CD4-positive, alpha-beta T cell treated with Interleukin-4 for 4 hours (primary cell): ENCODE measurements around the gene SELENOS.

Experiments used
- DNase-seq: peaks from one replicate; pipeline ENCODE4 v3.0.0-alpha.2; 2020

The SELENOS gene

DNA sequence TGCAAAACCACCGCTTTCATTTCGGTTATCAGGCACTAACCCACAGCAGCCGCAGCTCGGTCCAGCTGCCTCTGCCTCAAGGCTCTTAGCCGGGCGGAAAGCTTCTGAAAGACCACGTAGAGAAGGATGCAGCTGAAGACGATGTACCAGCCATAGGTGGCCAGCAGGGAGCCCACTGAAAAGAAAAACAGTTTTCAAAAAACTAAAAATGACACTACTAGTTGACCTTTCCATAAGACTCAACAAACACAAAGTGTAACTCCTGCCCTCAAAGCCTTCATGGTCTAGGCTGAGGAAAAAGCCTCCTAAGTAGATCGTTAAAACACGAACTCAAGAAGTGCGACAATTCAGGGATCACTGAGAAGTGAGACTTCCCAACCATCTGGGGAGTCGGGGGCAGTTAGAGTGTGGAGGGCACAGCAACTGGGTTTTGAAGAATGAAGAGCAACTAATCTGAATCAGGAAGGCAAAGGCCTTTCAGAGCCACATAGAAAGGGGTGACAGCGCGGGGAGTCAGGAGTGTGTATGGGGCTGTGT lies 716 bp downstream of the SELENOS start:
- peak; percentile 27 for DNase-seq

- DNase-seq, result no peak
Measured at GRCh38 chr15:101275018-101275417, 2.3 kb downstream of the SELENOS start.

- no peak for DNase-seq
Measured at GRCh38 chr15:101273534-101273933, 3.8 kb downstream of the SELENOS start.

DNA sequence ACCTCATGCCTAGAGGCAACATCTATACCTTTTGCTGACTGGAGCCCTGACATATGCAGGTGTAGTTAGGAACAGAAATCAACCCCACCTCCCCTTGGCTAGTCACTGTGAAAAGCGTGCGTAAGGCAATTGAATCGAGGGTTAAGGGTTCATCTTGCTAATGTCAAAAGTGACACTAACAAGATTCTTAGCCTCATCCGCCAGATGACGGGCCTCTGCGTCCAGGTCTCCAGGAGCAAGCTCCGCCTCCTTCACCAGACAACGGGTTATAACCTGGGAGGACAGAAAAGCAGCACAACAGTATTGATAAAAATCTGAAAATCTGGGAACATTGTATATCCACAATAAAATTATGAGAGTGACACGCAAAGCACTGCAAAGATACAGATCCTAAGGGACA lies 4.7 kb downstream of the SELENOS start:
- no peak for DNase-seq

GRCh38 chr15:101269479-101270223 lies 7.6 kb downstream of the SELENOS start:
- no peak for DNase-seq

- DNase-seq, result no peak
Measured at GRCh38 chr15:101267320-101268104, 9.8 kb downstream of the SELENOS start.

- DNase-seq, result no peak
Measured at GRCh38 chr15:101266787-101267186, 10.5 kb downstream of the SELENOS start.

DNA sequence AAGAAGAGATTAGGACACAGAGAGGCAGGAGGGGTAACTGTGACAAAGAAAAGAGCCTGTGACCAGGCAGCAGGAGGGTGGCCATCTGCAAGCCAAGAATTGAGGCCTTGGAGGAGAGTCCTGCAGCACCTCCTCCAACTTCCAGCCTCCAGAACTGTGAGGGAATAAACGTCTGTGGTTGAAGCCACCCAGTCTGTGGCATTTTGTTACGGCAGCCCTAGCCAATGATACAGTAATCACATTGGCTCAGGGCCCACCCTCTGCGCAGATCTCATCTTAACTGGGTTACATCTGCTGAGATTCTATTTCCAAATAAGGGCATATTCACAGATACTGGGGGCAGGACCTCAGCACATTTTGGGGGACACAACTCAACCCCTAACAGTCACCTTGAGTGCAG lies 11.3 kb downstream of the SELENOS start:
- no peak for DNase-seq

DNA sequence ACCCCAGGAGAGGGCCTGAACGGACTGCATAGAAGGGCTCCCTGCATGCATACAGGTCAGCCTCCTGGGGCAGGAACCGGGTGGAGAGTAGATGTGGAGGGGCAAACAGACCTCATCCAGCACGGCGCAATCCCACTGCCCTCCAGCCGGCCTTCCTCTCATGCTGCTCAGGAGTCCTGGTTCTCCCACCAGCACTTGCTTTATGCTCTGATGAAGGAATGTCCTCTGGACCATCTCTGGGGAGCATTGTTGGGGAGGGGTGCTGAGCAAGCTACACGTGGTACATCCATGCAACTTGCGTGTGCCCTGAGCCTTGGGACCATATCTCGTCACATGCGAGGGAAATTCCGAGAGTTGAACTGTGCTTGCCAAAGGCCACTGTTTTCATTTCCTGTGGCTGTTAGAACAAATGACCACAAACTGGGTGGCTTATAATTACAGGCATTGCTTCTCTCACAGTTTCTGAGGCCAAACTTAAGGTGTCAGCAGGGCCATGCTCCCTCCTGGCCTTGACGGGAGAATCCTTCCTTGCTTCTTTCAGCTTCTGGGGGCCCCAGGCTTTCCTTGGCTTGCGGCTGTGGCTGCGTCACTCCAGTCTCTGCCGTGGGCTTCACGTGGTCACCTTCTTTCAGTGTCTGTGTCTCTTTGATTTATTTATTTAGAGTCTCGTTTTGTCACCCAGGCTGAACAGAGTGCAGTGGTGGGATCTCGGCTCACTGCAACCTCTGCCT lies 12.2 kb downstream of the SELENOS start:
- DNase-seq, result no peak

DNA sequence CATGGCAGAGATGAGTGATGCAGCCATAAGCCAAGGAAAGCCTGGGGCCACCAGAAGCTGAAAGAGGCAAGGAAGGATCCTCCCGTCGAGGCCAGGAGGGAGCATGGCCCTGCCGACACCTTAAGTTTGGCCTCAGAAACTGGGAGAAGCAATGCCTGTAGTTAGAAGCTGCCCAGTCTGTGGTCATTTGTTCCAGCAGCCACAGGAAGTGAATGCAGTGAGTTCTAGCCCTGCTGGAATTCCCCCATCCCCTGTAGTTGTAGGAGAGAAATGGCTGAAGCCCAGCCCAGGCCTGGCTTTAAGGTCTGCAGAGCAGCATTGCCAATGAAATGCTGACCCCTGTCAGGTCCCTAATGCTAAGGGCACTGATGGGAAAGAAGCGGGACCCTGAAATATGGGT lies 13.3 kb downstream of the SELENOS start:
- no peak for DNase-seq

GRCh38 chr15:101262551-101262950 lies 14.7 kb downstream of the SELENOS start:
- no peak for DNase-seq

GRCh38 chr15:101258238-101259144 lies 18.8 kb downstream of the SELENOS start:
- DNase-seq, result peak; percentile 67

- no peak for DNase-seq
Measured at GRCh38 chr15:101256757-101257156, 20.5 kb downstream of the SELENOS start.

DNA sequence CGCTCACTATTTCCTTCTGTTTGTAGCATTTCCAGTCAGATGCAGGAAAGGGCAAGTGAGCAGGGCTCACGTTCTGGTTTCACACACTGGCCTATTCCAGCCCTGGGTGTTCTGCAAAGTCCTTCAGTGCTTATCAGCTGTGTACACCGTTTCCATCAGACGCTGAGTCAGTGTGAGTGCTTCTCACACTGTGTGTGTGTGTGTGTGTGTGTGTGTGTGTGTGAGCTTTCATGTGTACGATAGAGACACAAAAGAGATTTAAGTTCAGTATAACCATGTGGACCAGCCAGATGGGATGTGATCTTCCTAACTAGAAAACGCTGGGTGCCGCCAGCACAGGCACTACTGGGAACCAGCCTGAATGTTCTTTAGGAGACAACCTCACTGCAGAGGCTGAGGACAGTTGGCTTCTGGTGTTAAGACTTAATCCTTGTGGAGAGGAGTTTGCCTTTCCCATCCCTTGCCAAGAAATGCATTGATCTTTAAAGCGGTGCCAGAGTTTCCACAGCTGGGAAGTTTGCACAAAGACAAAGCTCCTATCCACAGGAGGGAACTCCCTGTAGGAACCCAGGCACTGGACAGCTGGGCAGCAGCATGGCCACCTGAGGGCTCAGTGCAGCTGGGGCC lies 21.6 kb downstream of the SELENOS start:
- DNase-seq, result no peak

DNA sequence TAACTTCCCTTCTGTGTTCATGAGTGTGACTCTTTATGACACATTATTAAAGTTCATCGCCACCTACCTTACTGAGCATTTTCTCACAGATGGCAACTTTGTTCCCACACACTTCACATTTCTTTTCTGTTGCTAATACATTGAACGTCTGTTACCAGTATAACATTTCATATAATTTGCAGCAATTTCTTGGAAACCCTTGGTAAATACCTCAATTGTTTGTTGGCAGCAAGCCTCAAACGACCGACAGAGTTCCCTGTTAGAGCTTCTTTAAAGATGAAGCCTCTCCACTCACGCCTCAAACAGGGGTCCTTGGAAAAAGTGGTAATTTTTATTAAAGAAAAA lies 22.3 kb downstream of the SELENOS start:
- no peak for DNase-seq

DNA sequence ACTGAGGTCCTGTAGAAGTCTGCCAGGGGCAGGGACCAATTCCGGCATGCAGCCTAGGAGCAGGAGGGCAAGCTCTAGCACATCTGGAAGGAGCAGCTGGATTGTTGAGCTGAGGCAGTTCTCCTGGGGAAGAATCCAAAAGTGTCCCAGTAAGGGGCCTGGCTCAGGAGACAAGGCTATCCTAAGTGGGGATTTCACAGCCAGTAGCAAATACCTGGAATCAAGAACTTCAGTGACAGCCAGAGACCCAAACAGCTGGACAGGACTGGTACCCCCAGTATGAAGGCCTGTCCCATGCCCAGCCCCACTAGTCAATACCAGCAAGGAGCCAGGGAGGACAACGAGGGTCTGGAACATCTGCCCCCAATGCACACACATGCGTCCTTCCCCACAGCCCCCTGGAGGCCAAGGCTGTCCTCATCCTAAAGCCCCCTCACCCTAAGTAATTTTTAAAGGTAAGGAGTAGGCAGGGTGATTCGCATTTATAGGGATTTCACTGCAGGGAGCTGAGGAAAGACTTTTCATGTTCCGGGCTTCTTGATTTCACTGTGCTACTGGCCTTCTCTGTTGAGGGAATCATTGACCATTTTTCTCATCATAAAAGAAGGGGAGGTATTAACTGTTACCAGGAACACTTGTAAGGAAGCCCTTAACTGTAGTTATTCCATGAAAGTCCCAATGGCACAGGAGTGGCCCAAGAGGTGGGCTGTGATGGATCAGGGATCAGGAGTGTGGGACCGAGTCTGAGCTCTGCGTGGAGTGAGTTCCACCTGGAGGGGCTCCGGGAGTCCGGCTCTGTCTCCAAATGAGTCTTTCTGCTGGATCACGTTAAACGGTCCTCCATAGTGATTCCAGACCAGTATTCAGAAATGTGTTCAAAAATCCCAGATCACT lies 22.9 kb downstream of the SELENOS start:
- no peak for DNase-seq

GRCh38 chr15:101252836-101253235 lies 24.4 kb downstream of the SELENOS start:
- no peak for DNase-seq

GRCh38 chr15:101251830-101252820 lies 25.2 kb downstream of the SELENOS start, which contains the start of gene CHSY1:
TSS of gene CHSY1 (minus strand) at chr15:101252048. CDS start at chr15:101251456, 592 bp downstream.
- DNase-seq, result peak; percentile 88
